Measurements from ENCODE around the gene UBL3. TPM values are rescaled to one million over a fixed set of nuclear protein-coding genes. Genes with fewer than 3 reads are reported as not detected.

Gene UBL3, protein sequence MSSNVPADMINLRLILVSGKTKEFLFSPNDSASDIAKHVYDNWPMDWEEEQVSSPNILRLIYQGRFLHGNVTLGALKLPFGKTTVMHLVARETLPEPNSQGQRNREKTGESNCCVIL
- total RNA-seq (2021): 12.0 and 13.0 TPM in 2 replicates
- percentile 73 among the genes with signal in this experiment for Bru-seq, nascent RNA
- BruChase-seq, experiment 1, labeled RNA remaining after a 2-hour chase: percentile 71 among the genes with signal in this experiment
- percentile 65 among the genes with signal in this experiment for BruChase-seq, experiment 2, labeled RNA remaining after a 6-hour chase
- long read RNA-seq, full-length matches to known transcripts: 53 of 53 reads
- long read RNA-seq, partial matches to known transcripts: 0 of 53 reads
- long read RNA-seq, other reads (novel, unspliced or antisense): 0 of 53 reads

DNA sequence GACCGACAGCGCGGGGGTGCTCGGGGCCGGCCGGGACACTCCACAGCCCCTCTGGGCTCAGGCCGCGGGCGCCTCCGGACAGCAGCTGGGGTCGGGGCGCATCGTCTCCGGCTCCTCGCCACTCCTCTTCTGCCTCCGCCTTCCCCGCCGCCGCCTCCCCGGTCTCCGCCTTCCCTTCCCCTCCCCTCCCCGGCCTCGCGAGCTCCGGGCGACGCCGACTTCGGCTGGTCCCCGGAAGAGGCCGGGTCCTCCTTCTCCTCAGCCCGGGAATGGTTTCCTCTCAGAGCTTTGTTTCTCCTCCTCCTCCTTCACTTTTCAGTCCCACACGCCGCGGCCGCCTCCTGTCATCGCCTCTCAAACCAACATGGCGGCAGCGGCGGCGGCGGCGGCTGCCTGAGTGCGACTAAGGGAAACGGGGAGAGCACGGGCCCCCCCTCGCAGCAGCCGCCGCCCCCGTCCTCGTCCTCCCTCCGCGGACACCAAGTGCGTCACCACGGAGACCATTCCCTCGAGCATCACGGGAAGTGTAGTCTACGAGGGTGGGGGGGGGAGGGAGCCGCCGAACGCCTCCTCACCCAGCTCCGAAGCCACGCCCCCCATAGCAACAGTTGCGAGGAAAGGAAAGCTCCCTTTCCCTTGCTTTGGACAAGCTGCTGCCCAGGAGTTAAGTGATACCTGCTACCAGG lies at the start of gene UBL3:
Gene UBL3, minus strand, starts transcription at position 405 of the 686 bp plus-strand sequence. CDS start 1,079 bp downstream, outside the sequence.
- peak within 1 kb of the TSS; percentile 90 for H3K27ac ChIP-seq (ENCODE audit: low read depth, low read length, poor library complexity, severe bottlenecking)
- intact Hi-C loops (cut with micrococcal nuclease; ENCODE audit: unreplicated experiment): no loop called here
- H3K36me3 ChIP-seq (ENCODE audit: insufficient read depth, low read length, poor library complexity, severe bottlenecking): no peaks in the 10 kb centered on the region
- POLR2A ChIA-PET (ENCODE audit: low non-redundant PET): interaction anchor here (0.7 kb wide), 1 partner anchor 216 kb away, joined by 3 read pairs; no protein-coding TSS in a partner anchor
- BruUV-seq (replicated peaks): no TSS peak
- CTCF ChIA-PET: interaction anchor here (0.6 to 0.9 kb wide), 3 partner anchors 9 to 261 kb away, joined by 3 to 11 read pairs (median 6); no protein-coding TSS in a partner anchor
- no peaks in the 10 kb centered on the region for H3K27me3 ChIP-seq (replicated peaks; ENCODE audit: insufficient read depth, low read depth, low read length, poor library complexity)
- TF ChIP-seq, protein P1, sequence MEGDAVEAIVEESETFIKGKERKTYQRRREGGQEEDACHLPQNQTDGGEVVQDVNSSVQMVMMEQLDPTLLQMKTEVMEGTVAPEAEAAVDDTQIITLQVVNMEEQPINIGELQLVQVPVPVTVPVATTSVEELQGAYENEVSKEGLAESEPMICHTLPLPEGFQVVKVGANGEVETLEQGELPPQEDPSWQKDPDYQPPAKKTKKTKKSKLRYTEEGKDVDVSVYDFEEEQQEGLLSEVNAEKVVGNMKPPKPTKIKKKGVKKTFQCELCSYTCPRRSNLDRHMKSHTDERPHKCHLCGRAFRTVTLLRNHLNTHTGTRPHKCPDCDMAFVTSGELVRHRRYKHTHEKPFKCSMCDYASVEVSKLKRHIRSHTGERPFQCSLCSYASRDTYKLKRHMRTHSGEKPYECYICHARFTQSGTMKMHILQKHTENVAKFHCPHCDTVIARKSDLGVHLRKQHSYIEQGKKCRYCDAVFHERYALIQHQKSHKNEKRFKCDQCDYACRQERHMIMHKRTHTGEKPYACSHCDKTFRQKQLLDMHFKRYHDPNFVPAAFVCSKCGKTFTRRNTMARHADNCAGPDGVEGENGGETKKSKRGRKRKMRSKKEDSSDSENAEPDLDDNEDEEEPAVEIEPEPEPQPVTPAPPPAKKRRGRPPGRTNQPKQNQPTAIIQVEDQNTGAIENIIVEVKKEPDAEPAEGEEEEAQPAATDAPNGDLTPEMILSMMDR (conservative IDR thresholded peaks at IDR 0.05; ENCODE audit: low read depth, low read length): no peak
- TF ChIP-seq EZH2 (IDR thresholded peaks at IDR 0.05; ENCODE audit: borderline replicate concordance, low read depth, low read length, poor library complexity, severe bottlenecking): no peak
- peak within 1 kb of the TSS; percentile 74 for H3K4me3 ChIP-seq (ENCODE audit: low read depth, low read length, poor library complexity, severe bottlenecking)
- no peaks in the 10 kb centered on the region for H3K9me3 ChIP-seq (ENCODE audit: low read depth, low read length, poor library complexity, severe bottlenecking)
- H3K4me1 ChIP-seq (ENCODE audit: insufficient read depth, low read length, poor library complexity, severe bottlenecking): peaks cover 14% of the 10 kb centered on the region
- peak; percentile 98 for DNase-seq (ENCODE audit: low spot score)

DNA sequence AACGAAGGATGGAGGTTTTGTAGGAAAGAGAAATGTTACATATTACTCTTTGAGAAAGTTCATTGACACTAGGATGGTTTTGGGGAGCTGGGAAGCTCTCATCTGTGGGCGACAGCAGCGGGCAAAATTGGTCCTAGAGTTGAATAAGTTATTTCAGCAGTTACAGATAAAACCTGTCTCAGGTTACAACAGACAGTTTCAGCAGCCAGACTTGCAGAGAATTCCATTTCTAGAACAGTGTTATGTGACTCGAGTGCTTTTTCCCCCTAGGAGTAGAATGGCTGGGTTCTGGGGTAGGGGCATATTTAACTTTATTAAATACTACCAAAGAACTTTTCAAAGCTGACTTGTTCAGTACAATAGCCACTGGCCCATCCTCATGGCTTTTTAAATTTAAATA lies 46.7 kb upstream of the UBL3 start:
- Histone ChIP-seq H3K27ac (ENCODE audit: low read depth, low read length, poor library complexity, severe bottlenecking) (no peak overlapping the region), H3K27me3 (replicated peaks; ENCODE audit: insufficient read depth, low read depth, low read length, poor library complexity) (no peaks in the 10 kb centered on the region), H3K4me3 (ENCODE audit: low read depth, low read length, poor library complexity, severe bottlenecking) (no peak overlapping the region), H3K4me1 (ENCODE audit: insufficient read depth, low read length, poor library complexity, severe bottlenecking) (no peaks in the 10 kb centered on the region), H3K36me3 (ENCODE audit: insufficient read depth, low read length, poor library complexity, severe bottlenecking) (no peaks in the 10 kb centered on the region), H3K9me3 (ENCODE audit: low read depth, low read length, poor library complexity, severe bottlenecking) (peaks cover 6% of the 10 kb centered on the region)
- CTCF ChIA-PET: no interaction called here
- TF ChIP-seq EZH2 (IDR thresholded peaks at IDR 0.05; ENCODE audit: borderline replicate concordance, low read depth, low read length, poor library complexity, severe bottlenecking): no peak
- TF ChIP-seq, protein P1 (conservative IDR thresholded peaks at IDR 0.05; ENCODE audit: low read depth, low read length): no peak
- intact Hi-C loops (cut with micrococcal nuclease; ENCODE audit: unreplicated experiment): no loop called here
- BruUV-seq (replicated peaks): no TSS peak
- no peak for DNase-seq (ENCODE audit: low spot score)
- POLR2A ChIA-PET (ENCODE audit: low non-redundant PET): no interaction called here

DNA sequence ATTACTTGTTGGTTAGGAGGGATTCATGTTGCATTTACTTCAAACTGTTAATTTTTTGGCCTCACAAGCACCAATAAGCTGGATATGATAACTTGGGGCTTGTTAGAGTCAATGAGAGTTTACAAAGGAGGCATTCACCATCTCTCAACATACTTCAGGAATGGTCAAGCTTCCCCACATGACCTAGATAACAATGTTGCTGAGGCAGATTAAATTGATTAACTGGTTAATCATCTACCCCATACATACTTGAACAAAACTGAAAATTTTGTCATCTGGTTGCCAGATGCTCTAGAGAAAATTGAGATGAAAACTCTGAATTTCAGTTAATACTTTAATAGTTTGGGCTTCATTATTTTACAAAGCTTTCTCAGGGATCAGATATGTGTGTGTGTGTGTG lies 43.0 kb upstream of the UBL3 start:
- H3K4me1 ChIP-seq (ENCODE audit: insufficient read depth, low read length, poor library complexity, severe bottlenecking): no peaks in the 10 kb centered on the region
- H3K4me3 ChIP-seq (ENCODE audit: low read depth, low read length, poor library complexity, severe bottlenecking): no peak overlapping the region
- no peaks in the 10 kb centered on the region for H3K36me3 ChIP-seq (ENCODE audit: insufficient read depth, low read length, poor library complexity, severe bottlenecking)
- no TSS peak for BruUV-seq (replicated peaks)
- CTCF ChIA-PET: no interaction called here
- no peak for TF ChIP-seq EZH2 (IDR thresholded peaks at IDR 0.05; ENCODE audit: borderline replicate concordance, low read depth, low read length, poor library complexity, severe bottlenecking)
- TF ChIP-seq, protein P1 (conservative IDR thresholded peaks at IDR 0.05; ENCODE audit: low read depth, low read length): no peak
- H3K27me3 ChIP-seq (replicated peaks; ENCODE audit: insufficient read depth, low read depth, low read length, poor library complexity): no peaks in the 10 kb centered on the region
- intact Hi-C loops (cut with micrococcal nuclease; ENCODE audit: unreplicated experiment): no loop called here
- POLR2A ChIA-PET (ENCODE audit: low non-redundant PET): no interaction called here
- DNase-seq (ENCODE audit: low spot score): no peak
- no peak overlapping the region for H3K27ac ChIP-seq (ENCODE audit: low read depth, low read length, poor library complexity, severe bottlenecking)
- no peaks in the 10 kb centered on the region for H3K9me3 ChIP-seq (ENCODE audit: low read depth, low read length, poor library complexity, severe bottlenecking)

Measured in A673 (cell line).